ENCODE data around the gene VPS13D. TPM values are rescaled to one million over a fixed set of nuclear protein-coding genes. Genes with fewer than 3 reads are reported as not detected.
A peak's percentile ranks its signal among the peaks of the same experiment; 100 is the strongest.

Gene VPS13D
- total and polyA plus RNA-seq, 3 donors from 2014 or later, result 51.9 to 125 (median 86.8) TPM

DNA sequence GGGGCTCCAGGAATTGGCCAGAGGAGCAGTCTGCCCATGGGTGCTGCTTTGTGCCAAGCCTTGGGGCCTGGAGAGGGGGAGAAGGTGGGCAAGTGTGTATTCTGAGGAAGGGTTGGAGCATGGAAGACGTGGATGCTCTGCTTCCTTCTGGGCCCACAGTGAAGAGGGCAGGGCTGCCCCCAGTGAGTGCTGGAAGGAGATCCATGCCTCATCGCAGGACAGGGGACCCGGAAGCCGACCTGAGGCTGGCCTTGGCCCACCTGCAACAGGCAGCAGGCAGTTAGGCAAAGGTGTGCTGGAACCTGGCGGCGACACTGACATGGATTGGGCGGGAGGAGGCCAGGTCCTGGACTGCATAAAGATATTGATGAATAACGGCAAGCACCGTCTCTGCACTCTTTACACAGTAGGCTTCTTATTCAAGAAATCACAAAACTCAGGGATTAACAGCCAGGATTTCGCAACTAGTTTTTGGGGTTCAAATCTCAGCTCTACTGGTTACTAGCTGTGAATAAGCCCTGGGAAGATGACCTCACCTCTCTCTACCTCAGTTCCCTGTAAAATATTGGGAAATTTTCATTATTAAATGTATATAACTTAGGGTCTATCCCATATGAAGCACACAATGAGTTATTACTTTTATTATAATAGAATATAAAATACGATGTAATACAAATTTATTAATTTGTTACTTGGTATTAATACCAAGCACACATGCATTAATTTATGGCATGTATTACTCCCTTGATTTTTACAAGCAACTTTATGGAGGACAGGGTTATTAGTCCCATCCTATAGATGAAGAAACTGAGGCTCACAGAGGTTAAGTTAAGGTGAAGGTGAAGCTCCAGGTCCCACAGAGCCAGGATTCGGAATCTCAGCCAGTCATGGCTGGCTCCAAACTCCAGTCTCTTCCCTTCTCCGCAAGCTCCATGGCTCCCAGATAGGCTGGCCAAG is 325.9 kb downstream of the VPS13D start:
- H3K4me3 ChIP-seq, result no peak overlapping the region
- peaks cover 25% of the 10 kb centered on the region for H3K4me1 ChIP-seq
- 77 to 90% methylated on average over 13 of the region's 13 CpGs for WGBS, 2 donors
- no peak for DNase-seq
- intact Hi-C loops (cut with DNase I; ENCODE audit: low total_unique reads), result no loop called here
- H3K36me3 ChIP-seq (ENCODE audit: low read depth, missing control alignments), result no peaks in the 10 kb centered on the region
- no peak for TF ChIP-seq POLR2A (IDR thresholded peaks at IDR 0.05)
- TF ChIP-seq, protein P1, sequence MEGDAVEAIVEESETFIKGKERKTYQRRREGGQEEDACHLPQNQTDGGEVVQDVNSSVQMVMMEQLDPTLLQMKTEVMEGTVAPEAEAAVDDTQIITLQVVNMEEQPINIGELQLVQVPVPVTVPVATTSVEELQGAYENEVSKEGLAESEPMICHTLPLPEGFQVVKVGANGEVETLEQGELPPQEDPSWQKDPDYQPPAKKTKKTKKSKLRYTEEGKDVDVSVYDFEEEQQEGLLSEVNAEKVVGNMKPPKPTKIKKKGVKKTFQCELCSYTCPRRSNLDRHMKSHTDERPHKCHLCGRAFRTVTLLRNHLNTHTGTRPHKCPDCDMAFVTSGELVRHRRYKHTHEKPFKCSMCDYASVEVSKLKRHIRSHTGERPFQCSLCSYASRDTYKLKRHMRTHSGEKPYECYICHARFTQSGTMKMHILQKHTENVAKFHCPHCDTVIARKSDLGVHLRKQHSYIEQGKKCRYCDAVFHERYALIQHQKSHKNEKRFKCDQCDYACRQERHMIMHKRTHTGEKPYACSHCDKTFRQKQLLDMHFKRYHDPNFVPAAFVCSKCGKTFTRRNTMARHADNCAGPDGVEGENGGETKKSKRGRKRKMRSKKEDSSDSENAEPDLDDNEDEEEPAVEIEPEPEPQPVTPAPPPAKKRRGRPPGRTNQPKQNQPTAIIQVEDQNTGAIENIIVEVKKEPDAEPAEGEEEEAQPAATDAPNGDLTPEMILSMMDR (IDR thresholded peaks at IDR 0.05), result no peak
- peak overlapping the region; percentile 79 to 87 for H3K27ac ChIP-seq
- no peaks in the 10 kb centered on the region for H3K9me3 ChIP-seq
- no peaks in the 10 kb centered on the region for H3K27me3 ChIP-seq

DNA sequence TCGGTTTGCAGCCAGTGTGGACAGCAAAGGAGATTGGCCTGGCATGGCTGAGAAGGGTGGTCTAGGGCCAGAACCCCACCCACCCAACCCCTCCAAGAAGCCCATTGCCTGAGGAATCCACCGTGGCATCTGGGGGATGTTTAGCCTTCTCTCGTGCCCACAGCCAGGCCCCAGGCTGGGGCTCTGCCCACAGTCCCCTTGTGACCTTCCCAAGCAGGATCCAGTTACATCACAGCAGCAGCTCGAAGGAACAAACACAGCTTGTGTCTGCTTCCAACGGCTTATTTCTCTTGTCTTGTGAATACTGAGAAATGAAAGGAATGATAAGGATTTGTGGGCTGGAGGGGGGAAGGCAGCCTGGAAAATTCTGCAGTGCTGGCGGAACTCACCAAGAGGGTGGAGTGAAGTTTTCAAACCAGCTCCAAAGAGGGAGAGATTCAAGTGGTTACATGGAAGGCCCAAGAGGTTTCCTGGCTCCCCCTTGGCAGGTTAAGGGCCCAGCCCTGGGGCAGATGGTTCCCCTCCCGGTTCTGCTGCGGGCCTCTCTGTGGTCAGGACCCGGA is 326.6 kb downstream of the VPS13D start:
- Histone ChIP-seq H3K4me3 (no peak overlapping the region), H3K36me3 (ENCODE audit: low read depth, missing control alignments) (no peaks in the 10 kb centered on the region), H3K9me3 (no peaks in the 10 kb centered on the region), H3K27ac (peak overlapping the region; percentile 79 to 87), H3K4me1 (peaks cover 25% of the 10 kb centered on the region), H3K27me3 (no peaks in the 10 kb centered on the region)
- TF ChIP-seq POLR2A (IDR thresholded peaks at IDR 0.05), result no peak
- TF ChIP-seq, protein P1 (IDR thresholded peaks at IDR 0.05), result no peak
- WGBS, 2 donors, result 23 to 28% methylated on average over 8 to 9 of the region's 9 CpGs
- peak; percentile 82 for DNase-seq
- intact Hi-C loops (cut with DNase I; ENCODE audit: low total_unique reads), result no loop called here

DNA sequence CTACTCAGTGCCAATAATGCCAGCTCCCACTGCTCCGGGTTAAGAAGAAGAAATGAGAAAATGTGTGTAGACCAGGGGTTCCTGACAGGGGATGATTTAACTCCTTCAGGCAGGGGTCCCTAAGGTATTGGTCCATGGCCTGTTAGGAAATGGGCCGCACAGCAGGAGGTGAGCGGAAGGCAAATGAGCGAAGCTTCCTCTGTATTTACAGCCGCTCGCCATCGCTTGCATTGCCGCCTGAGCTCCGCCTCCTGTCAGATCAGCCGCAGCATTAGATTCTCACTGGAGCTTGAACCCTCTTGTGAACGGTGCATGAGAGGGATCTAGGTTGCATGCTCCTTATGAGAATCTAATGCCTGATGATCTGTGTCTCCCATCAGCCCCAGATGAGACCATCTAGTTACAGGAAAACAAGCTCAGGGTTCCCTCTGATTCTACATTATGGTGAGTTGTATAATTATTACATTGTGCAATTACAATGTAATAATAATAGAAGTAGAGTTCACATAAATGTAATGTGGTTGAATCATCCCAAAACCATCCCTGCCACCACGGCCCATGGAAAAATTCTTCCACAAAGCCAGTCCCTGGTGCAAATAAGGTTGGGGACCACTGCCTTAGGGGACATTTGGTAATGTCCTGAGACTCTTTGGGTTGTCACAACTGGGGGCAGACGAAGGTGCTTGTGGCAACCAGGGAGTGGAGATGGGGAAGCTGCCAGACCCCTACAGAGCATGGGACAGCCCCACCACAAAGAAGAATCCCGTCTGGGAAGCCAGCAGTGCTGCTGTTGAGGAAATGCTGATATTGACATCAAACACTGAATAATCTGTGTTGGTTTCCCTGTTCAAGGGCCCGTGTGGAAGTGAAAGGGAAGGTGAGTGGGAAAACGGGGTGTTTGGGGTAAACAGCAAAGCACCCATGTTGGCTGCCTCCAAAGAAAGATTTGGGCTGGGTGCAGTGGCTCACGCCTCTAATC is 327.4 kb downstream of the VPS13D start:
- Histone ChIP-seq H3K27me3 (no peaks in the 10 kb centered on the region), H3K4me3 (no peak overlapping the region), H3K9me3 (no peaks in the 10 kb centered on the region), H3K36me3 (ENCODE audit: low read depth, missing control alignments) (no peaks in the 10 kb centered on the region), H3K27ac (peak overlapping the region; percentile 79 to 87), H3K4me1 (peaks cover 25% of the 10 kb centered on the region)
- TF ChIP-seq, protein P1 (IDR thresholded peaks at IDR 0.05), result no peak
- TF ChIP-seq POLR2A (IDR thresholded peaks at IDR 0.05), result no peak
- WGBS, 2 donors, result 88 to 93% methylated on average over 15 to 17 of the region's 17 CpGs
- DNase-seq, result no peak
- intact Hi-C loops (cut with DNase I; ENCODE audit: low total_unique reads), result no loop called here

DNA sequence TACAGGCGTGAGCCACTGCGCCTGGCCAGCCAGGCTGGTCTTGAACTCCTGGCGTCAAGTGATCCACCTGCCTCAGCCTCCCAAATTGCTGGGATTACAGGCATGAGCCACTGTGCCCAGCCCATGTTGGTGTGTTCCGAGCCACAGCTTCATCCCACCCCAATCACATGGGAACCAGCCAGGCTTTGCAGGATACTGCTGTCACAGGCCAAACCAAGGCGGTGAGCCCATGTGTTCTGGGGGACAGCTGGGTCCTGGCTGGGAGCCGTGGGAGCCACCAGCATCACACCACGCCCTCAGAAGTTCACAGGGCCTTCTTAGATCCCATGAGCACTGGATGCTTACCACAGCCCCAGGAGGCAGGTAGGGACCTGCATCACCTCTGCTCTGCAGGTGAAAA is 331.3 kb downstream of the VPS13D start:
- no peak overlapping the region for H3K27ac ChIP-seq
- no peaks in the 10 kb centered on the region for H3K9me3 ChIP-seq
- H3K27me3 ChIP-seq, result no peaks in the 10 kb centered on the region
- TF ChIP-seq, protein P1 (IDR thresholded peaks at IDR 0.05), result no peak
- no peak for TF ChIP-seq POLR2A (IDR thresholded peaks at IDR 0.05)
- DNase-seq, result no peak
- no peak overlapping the region for H3K4me3 ChIP-seq
- H3K36me3 ChIP-seq (ENCODE audit: low read depth, missing control alignments), result no peaks in the 10 kb centered on the region
- H3K4me1 ChIP-seq, result peaks cover 10% of the 10 kb centered on the region
- intact Hi-C loops (cut with DNase I; ENCODE audit: low total_unique reads), result no loop called here
- whole genome bisulfite sequencing, 2 donors, result 98 to 100% methylated on average over 4 to 7 of the region's 7 CpGs

Small RNA genes lying within 50 kb of the gene (microRNA-seq; reads per million reads assigned to microRNA genes)
- 0 reads per million in 2 donors for gene MIR4632 (ENCODE audit: borderline number of aligned reads in 2 of 2, borderline replicate concordance in 1 of 2)

Small RNA genes lying within 50 kb of the gene (small RNA-seq; reads per million reads assigned to genes)
- gene MIR4632, result 0 reads per million in 2 donors
- 0 reads per million in 2 donors for gene RF00156
- 0 reads per million in 2 donors for gene SNORA59A

Other genes starting within 250 kb of the VPS13D start
- 10 to 100 TPM; 77.5 to 95.3 TPM for gene MFN2, start 249.6 kb upstream of the VPS13D start, total RNA-seq
- 80.0 TPM for gene MFN2, start 249.6 kb upstream of the VPS13D start, polyA plus RNA-seq (ENCODE audit: insufficient read depth, low read depth, low replicate concordance)
- gene MIIP, start 210.5 kb upstream of the VPS13D start, total RNA-seq, result 10 to 100 TPM; 69.8 to 83.9 TPM
- gene MIIP, start 210.5 kb upstream of the VPS13D start, polyA plus RNA-seq (ENCODE audit: insufficient read depth, low read depth, low replicate concordance), result 44.5 TPM
- 1 to 10 TPM; 5.4 to 6.9 TPM for gene TNFRSF8, start 166.7 kb upstream of the VPS13D start, total RNA-seq
- gene TNFRSF8, start 166.7 kb upstream of the VPS13D start, polyA plus RNA-seq (ENCODE audit: insufficient read depth, low read depth, low replicate concordance), result 5.0 TPM
- 1 to 10 TPM; 7.7 to 8.0 TPM for gene TNFRSF1B, start 63.0 kb upstream of the VPS13D start, total RNA-seq
- gene TNFRSF1B, start 63.0 kb upstream of the VPS13D start, polyA plus RNA-seq (ENCODE audit: insufficient read depth, low read depth, low replicate concordance), result 10.6 TPM

Data from testis (tissue), 3 donors.